Stomach (tissue), 9 donors: ENCODE data around the gene FNBP1. TPM values are rescaled to one million over a fixed set of nuclear protein-coding genes. Genes with fewer than 3 reads are reported as not detected.
A peak's percentile ranks its signal among the peaks of the same experiment; 100 is the strongest.
"Not testable (repeated sequence)": the region's sequence is repeated elsewhere in the genome, so short reads cannot be mapped to it uniquely, and the experiment has no call there.

Source experiments
- DNase-seq, 2 donors: peaks; one replicate each; pipeline versions ENCODE4 v3.0.0 to v3.0.0-alpha.2; 2013 to 2019
- H3K27ac ChIP-seq, 5 donors: fragments of 200-600 bp in 4 of 5; sonication (generic) in 4 of 5; one replicate each; pipeline ENCODE4 v1.5.1; 2013 to 2019; ENCODE audit warnings: mild to moderate bottlenecking in 1 of 5, moderate library complexity in 1 of 5
- H3K27me3 ChIP-seq, 3 donors: fragments of 200-600 bp; sonication (generic); one replicate each; pipeline ENCODE4 v1.5.1; 2017 to 2019; ENCODE audit warnings: mixed run types in 1 of 3
- H3K36me3 ChIP-seq, 4 donors: fragments of 200-600 bp; sonication (generic); 1 replicate in 3 of 4; 2 replicates in 1 of 4; pipeline ENCODE4 v1.5.1; 2016 to 2019
- H3K4me1 ChIP-seq, 4 donors: fragments of 200-600 bp; sonication (generic); one replicate each; pipeline ENCODE4 v1.5.1; 2016 to 2019
- H3K4me3 ChIP-seq, 4 donors: fragments of 200-600 bp; sonication (generic) in 3 of 4; one replicate each; pipeline ENCODE4 v1.5.1; 2016 to 2019; ENCODE audit warnings: mild to moderate bottlenecking in 1 of 4
- H3K9me3 ChIP-seq, 4 donors: fragments of 200-600 bp; sonication (generic); one replicate each; pipeline ENCODE4 v1.5.1; 2016 to 2019
- EP300 ChIP-seq: sonication (generic); formaldehyde crosslinking; IDR thresholded peaks from one replicate; pipeline ENCODE4 v1.6.1; 2017; ENCODE audit warnings: antibody characterized with exemption
- POLR2A ChIP-seq, 4 donors: fragments of 450-650 bp; IDR thresholded peaks; one replicate each; pipeline ENCODE4 v1.6.1; 2016; ENCODE audit warnings: antibody characterized with exemption in 4 of 4, control low read depth in 2 of 4, mild to moderate bottlenecking in 1 of 4, moderate library complexity in 1 of 4
- POLR2AphosphoS5 ChIP-seq, 3 donors: sonication (generic); formaldehyde crosslinking; IDR thresholded peaks; one replicate each; pipeline ENCODE4 v1.6.1; 2016; ENCODE audit warnings: antibody characterized with exemption in 3 of 3
- WGBS, 5 donors: extraction: QIAGEN DNeasy Blood & Tissue Kit in 3 of 5; methylation state at CpG; one replicate each; pipeline versions ENCODE4 v1.1.5 to v1.1.7; 2013 to 2018; 5-methylcytosine and 5-hydroxymethylcytosine counted together
- intact Hi-C: fragments of 100-400 bp; cut with DNase I; formaldehyde crosslinking; loops from one replicate; pipeline ENCODE4 v1.15.1; 2023; ENCODE audit warnings: low total_unique reads
- polyA plus RNA-seq, 3 donors: library from polyadenylated mRNA; stranded (reverse); fragments of 200-250 nt; gene quantifications; one replicate each; pipeline ENCODE4 v1.2.3, GENCODE V29; 2013
- total RNA-seq, 5 donors: library from RNA; depleted of rRNA; stranded (reverse); fragments of >200 nt; gene quantifications; one replicate each; pipeline versions ENCODE4 v1.1.0 to v1.2.3, GENCODE V29; 2014 to 2016
- TF ChIP-seq, protein P1 (sequence below), 7 experiments: fragments of 450-650 bp in 4 of 7; fragments of 200-600 bp in 3 of 7; sonication (generic) in 3 of 7; IDR thresholded peaks; one replicate each; pipeline ENCODE4 v1.5.1; 2016 to 2019; ENCODE audit warnings: antibody characterized with exemption in 7 of 7, control low read depth in 2 of 7, mild to moderate bottlenecking in 1 of 7
- donor health status: healthy with polysubstance abuse.
- donor health status: Bipolar disorder and iron deficiency.
- donor health status: healthy.

FNBP1 gene
- total and polyA plus RNA-seq, 8 donors, result 9.0 to 129 (median 57.3) TPM

DNA sequence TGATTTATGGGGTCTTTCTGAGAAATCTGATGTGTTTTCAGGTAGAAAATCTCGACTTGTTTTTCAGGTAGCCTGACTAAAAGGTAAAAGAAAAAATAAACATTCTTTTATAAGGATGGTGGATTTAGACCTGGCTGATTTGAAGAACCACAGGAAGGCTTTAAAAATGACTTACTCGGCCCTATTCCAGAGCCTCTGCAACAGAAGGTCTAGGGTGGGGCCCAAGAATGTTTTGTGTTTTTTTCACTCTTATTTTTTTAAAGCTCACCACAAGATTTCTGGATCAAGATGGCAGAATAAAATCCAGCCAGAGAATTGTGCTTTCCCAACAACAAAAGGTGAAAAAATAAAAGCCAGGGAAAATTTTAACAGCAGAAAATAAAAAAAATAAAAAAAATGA is 59.1 kb downstream of the FNBP1 start:
- H3K9me3 ChIP-seq, result no peaks in the 10 kb centered on the region
- peak overlapping the region in 4 of 5 donors; percentile 26 to 60 (median 36) for H3K27ac ChIP-seq
- peaks cover 0 to 8% (median under 1%) of the 10 kb centered on the region in 4 donors for H3K36me3 ChIP-seq
- WGBS, 5 donors, result 60 to 74% (median 65%) methylated on average over 2 of the region's 2 CpGs
- no peak for DNase-seq
- TF ChIP-seq POLR2AphosphoS5 (IDR thresholded peaks at IDR 0.05) (no peak), POLR2A (IDR thresholded peaks at IDR 0.05) (no peak), EP300 (no peak)
- TF ChIP-seq, protein P1, sequence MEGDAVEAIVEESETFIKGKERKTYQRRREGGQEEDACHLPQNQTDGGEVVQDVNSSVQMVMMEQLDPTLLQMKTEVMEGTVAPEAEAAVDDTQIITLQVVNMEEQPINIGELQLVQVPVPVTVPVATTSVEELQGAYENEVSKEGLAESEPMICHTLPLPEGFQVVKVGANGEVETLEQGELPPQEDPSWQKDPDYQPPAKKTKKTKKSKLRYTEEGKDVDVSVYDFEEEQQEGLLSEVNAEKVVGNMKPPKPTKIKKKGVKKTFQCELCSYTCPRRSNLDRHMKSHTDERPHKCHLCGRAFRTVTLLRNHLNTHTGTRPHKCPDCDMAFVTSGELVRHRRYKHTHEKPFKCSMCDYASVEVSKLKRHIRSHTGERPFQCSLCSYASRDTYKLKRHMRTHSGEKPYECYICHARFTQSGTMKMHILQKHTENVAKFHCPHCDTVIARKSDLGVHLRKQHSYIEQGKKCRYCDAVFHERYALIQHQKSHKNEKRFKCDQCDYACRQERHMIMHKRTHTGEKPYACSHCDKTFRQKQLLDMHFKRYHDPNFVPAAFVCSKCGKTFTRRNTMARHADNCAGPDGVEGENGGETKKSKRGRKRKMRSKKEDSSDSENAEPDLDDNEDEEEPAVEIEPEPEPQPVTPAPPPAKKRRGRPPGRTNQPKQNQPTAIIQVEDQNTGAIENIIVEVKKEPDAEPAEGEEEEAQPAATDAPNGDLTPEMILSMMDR (IDR thresholded peaks at IDR 0.05), result no peak
- no peaks in the 10 kb centered on the region for H3K27me3 ChIP-seq
- no peak overlapping the region for H3K4me3 ChIP-seq
- peaks cover 0 to 32% (median 19%) of the 10 kb centered on the region in 4 donors for H3K4me1 ChIP-seq
- intact Hi-C loops, result no loop called here

- H3K36me3 ChIP-seq, result peaks cover 4 to 28% (median 26%) of the 10 kb centered on the region in 4 donors
- no peak overlapping the region for H3K4me3 ChIP-seq
- peak overlapping the region in 3 of 5 donors; percentile 46 to 61 (median 60) for H3K27ac ChIP-seq
- no peaks in the 10 kb centered on the region for H3K27me3 ChIP-seq
- no peaks in the 10 kb centered on the region for H3K9me3 ChIP-seq
- DNase-seq, result peak in 1 of 2 donors; percentile 61
- TF ChIP-seq POLR2A (IDR thresholded peaks at IDR 0.05) (no peak), EP300 (peak; percentile 59)
- WGBS, 5 donors, result 83 to 93% (median 87%) methylated on average over 15 of the region's 15 CpGs
- H3K4me1 ChIP-seq, result peaks cover 0 to 18% (median 11%) of the 10 kb centered on the region in 4 donors
- intact Hi-C loops, result no loop called here
Observed at GRCh38 chr9:129981180-129981907, 61.6 kb downstream of the FNBP1 start.

DNA sequence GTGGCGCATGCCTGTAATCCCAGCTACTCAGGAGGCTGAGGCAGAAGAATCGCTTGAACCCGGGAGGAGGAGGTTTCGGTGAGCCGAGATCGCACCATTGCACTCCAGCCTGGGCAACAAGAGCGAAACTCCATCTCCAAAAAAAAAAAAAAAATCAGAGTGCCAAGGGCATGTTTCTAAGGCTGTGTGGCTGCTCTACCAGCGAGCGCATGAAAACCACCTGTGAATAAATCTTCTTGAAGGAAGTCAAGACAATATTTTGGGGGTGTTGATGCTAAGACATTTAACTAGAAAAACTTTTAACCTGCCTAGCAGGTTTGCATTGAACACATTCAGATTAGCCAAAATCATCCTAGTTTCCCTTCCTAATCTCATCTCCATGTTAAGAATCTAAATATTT is 62.8 kb downstream of the FNBP1 start:
- H3K9me3 ChIP-seq, intact Hi-C loops, H3K4me3 ChIP-seq, H3K27me3 ChIP-seq, DNase-seq, H3K27ac ChIP-seq: not testable (repeated sequence)
- WGBS, 5 donors, result 92 to 98% (median 96%) methylated on average over 9 of the region's 9 CpGs
- Histone ChIP-seq H3K4me1 (peaks cover 0 to 18% (median 11%) of the 10 kb centered on the region in 4 donors), H3K36me3 (peaks cover 4 to 36% (median 34%) of the 10 kb centered on the region in 4 donors)

DNA sequence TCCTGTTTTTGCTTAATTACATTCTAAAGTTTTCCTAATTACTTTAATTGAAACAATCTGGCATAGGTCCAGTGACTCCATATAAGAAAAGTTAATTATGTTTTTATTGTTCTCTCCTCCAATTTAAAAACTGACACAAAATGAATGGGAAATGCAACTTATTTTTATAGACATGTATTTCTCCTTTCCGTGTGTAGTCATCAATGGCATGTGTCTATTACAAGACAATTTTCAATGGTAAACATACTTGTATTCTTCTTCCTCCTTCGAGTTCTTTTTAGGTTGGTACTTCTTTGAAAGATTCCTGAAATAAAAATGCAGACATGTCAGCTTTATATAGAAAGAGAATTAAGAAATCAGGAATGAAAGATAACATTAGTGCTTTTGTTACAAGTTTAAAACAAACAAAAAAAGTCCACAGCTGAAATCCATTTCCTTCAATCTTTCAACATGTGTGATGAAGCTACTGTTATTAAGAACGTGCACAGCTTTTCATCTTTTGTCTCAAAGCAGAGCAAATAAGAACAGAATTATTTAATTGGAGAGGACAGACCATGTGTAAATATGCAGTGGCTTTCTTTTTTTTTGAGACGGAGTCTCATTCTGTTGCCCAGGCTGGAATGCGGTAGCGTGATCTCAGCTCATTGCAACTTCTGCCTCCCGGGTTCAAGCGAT is 63.8 kb downstream of the FNBP1 start:
- Histone ChIP-seq H3K27me3 (no peaks in the 10 kb centered on the region), H3K4me1 (peaks cover 0 to 18% (median 10%) of the 10 kb centered on the region in 4 donors), H3K4me3 (no peak overlapping the region), H3K9me3 (no peaks in the 10 kb centered on the region), H3K27ac (peak overlapping the region in 1 of 5 donors; percentile 30), H3K36me3 (peaks cover 5 to 47% (median 43%) of the 10 kb centered on the region in 4 donors)
- 56 to 78% (median 75%) methylated on average over 8 of the region's 8 CpGs for WGBS, 5 donors
- intact Hi-C loops, result no loop called here
- no peak for TF ChIP-seq POLR2A (IDR thresholded peaks at IDR 0.05)
- no peak for DNase-seq

- 88 to 95% (median 91%) methylated on average over 4 of the region's 4 CpGs for WGBS, 5 donors
- H3K36me3 ChIP-seq, result peaks cover 10 to 62% (median 56%) of the 10 kb centered on the region in 4 donors
- H3K27ac ChIP-seq, result peak overlapping the region in 1 of 5 donors; percentile 13
- intact Hi-C loops, result no loop called here
- H3K4me3 ChIP-seq, result no peak overlapping the region
- no peak for DNase-seq
- peaks cover 15 to 26% (median 23%) of the 10 kb centered on the region in 4 donors for H3K4me1 ChIP-seq
- H3K9me3 ChIP-seq, result no peaks in the 10 kb centered on the region
- no peak for TF ChIP-seq EP300
- TF ChIP-seq, protein P1 (IDR thresholded peaks at IDR 0.05), result no peak
- TF ChIP-seq POLR2A (IDR thresholded peaks at IDR 0.05), result no peak
- TF ChIP-seq POLR2AphosphoS5 (IDR thresholded peaks at IDR 0.05), result no peak
- no peaks in the 10 kb centered on the region for H3K27me3 ChIP-seq
Observed at GRCh38 chr9:129972816-129973215, 70.2 kb downstream of the FNBP1 start.
